SU-DHL-6 (cell line): Measurements from ENCODE around the gene GIMD1.

Source experiments
- H2AFZ ChIP-seq: fragments of 200-600 bp; sonication (generic); 2 replicates; pipeline ENCODE4 v1.6.1; 2014; ENCODE audit warnings: low read depth, mild to moderate bottlenecking, moderate library complexity, mixed read lengths, antibody characterized with exemption, low read length; ENCODE audit not compliant: severe bottlenecking
- H3F3A ChIP-seq: fragments of 200-600 bp; shearing (Covaris generic); 2 replicates; pipeline ENCODE4 v1.6.0; 2016; ENCODE audit warnings: antibody characterized with exemption, mild to moderate bottlenecking; ENCODE audit not compliant: insufficient read depth
- H3K27ac ChIP-seq: fragments of 200-600 bp; sonication (generic); 2 replicates; pipeline ENCODE4 v1.5.1; 2016; ENCODE audit warnings: low read depth, mild to moderate bottlenecking, low read length, moderate library complexity, mixed read lengths
- H3K27me3 ChIP-seq: fragments of 200-600 bp; sonication (generic), shearing (Covaris generic); 2 replicates; pipeline ENCODE4 v1.6.0; 2014; ENCODE audit warnings: mild to moderate bottlenecking, low read length
- H3K36me3 ChIP-seq: fragments of 200-600 bp; sonication (generic); 2 replicates; pipeline ENCODE4 v1.6.1; 2014; ENCODE audit warnings: mild to moderate bottlenecking, low read length, mixed read lengths
- H3K4me2 ChIP-seq: fragments of 300-600, 200-600 bp; shearing (Covaris generic), sonication (generic); 2 replicates; pipeline ENCODE4 v1.6.0; 2014; ENCODE audit warnings: low read length, low read depth, mild to moderate bottlenecking; ENCODE audit not compliant: poor library complexity, severe bottlenecking
- H3K4me3 ChIP-seq: fragments of 200-600 bp; sonication (generic); 2 replicates; pipeline ENCODE4 v1.5.1; 2014; ENCODE audit warnings: antibody characterized with exemption, low read length, mild to moderate bottlenecking, mixed read lengths; ENCODE audit not compliant: insufficient read depth, poor library complexity, severe bottlenecking
- H3K79me2 ChIP-seq: fragments of 200-600 bp; sonication (generic); 2 replicates; pipeline ENCODE4 v1.6.1; 2014; ENCODE audit warnings: mild to moderate bottlenecking, low read length, moderate library complexity; ENCODE audit not compliant: insufficient read depth
- H3K9ac ChIP-seq: fragments of 200-600 bp; sonication (generic); 2 replicates; pipeline ENCODE4 v1.7.0; 2014; ENCODE audit warnings: mild to moderate bottlenecking, low read length
- H3K9me2 ChIP-seq: fragments of 200-600 bp; sonication (generic); replicated peaks from 2 replicates; pipeline ENCODE4 v1.6.1; 2014; ENCODE audit warnings: low read length; ENCODE audit not compliant: insufficient read depth
- H3K9me3 ChIP-seq: fragments of 200-600 bp; sonication (generic); 2 replicates; pipeline ENCODE4 v1.6.1; 2014; ENCODE audit warnings: low read length, mixed read lengths; ENCODE audit not compliant: insufficient read depth
- H4K20me1 ChIP-seq: fragments of 200-600 bp; sonication (generic); 2 replicates; pipeline ENCODE4 v1.6.1; 2014; ENCODE audit warnings: low read depth, mild to moderate bottlenecking, antibody characterized with exemption, low read length, moderate library complexity, mixed read lengths
- EZH2phosphoT487 ChIP-seq: fragments of 200-600 bp; sonication (generic), shearing (Covaris generic); conservative IDR thresholded peaks from 2 replicates; pipeline ENCODE4 v1.6.1; 2018; ENCODE audit warnings: mild to moderate bottlenecking, antibody characterized with exemption, low read length, moderate library complexity, mixed read lengths
- TF ChIP-seq, protein P1 (sequence below): fragments of 200-600 bp; sonication (generic); IDR thresholded peaks from one replicate; pipeline ENCODE4 v1.5.1; 2017; ENCODE audit warnings: antibody characterized with exemption, mild to moderate bottlenecking, low read length, moderate library complexity; ENCODE audit not compliant: insufficient read depth, poor library complexity, severe bottlenecking

GIMD1 gene

DNA sequence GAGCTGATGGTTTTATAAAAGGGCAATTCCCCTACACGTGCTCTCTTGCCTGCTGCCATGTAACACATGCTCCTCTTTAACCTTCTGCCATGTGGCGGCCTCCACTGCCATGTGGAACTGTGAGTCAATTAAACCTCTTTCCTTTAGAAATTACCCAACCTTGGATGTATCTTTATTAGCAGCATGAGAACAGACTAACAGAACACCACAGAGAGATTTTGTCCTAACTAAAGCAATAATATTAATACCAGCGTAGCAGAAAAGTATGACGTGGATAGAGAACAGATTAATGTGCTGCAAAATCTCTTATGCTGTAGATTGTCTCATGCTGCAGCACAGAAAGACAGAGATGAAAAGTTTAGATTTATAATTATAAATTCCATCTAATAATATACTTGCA is 29.1 kb downstream of the GIMD1 start:
- H3K27ac ChIP-seq: no peak overlapping the region
- H3K4me3 ChIP-seq: no peak overlapping the region
- no peaks in the 10 kb centered on the region for H3K9me3 ChIP-seq
- H3K79me2 ChIP-seq: peaks cover 15% of the 10 kb centered on the region; the same call in 1 of the 2 replicates
- H4K20me1 ChIP-seq: no peaks in the 10 kb centered on the region
- H3K9me2 ChIP-seq: no peaks in the 10 kb centered on the region
- no peak for TF ChIP-seq EZH2phosphoT487
- TF ChIP-seq, protein P1, sequence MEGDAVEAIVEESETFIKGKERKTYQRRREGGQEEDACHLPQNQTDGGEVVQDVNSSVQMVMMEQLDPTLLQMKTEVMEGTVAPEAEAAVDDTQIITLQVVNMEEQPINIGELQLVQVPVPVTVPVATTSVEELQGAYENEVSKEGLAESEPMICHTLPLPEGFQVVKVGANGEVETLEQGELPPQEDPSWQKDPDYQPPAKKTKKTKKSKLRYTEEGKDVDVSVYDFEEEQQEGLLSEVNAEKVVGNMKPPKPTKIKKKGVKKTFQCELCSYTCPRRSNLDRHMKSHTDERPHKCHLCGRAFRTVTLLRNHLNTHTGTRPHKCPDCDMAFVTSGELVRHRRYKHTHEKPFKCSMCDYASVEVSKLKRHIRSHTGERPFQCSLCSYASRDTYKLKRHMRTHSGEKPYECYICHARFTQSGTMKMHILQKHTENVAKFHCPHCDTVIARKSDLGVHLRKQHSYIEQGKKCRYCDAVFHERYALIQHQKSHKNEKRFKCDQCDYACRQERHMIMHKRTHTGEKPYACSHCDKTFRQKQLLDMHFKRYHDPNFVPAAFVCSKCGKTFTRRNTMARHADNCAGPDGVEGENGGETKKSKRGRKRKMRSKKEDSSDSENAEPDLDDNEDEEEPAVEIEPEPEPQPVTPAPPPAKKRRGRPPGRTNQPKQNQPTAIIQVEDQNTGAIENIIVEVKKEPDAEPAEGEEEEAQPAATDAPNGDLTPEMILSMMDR: no peak
- H3K27me3 ChIP-seq: no peaks in the 10 kb centered on the region
- H3K9ac ChIP-seq: no peak overlapping the region
- no peaks in the 10 kb centered on the region for H3K36me3 ChIP-seq
- no peak overlapping the region for H2AFZ ChIP-seq
- no peak overlapping the region for H3K4me2 ChIP-seq
- H3F3A ChIP-seq: no peaks in the 10 kb centered on the region

DNA sequence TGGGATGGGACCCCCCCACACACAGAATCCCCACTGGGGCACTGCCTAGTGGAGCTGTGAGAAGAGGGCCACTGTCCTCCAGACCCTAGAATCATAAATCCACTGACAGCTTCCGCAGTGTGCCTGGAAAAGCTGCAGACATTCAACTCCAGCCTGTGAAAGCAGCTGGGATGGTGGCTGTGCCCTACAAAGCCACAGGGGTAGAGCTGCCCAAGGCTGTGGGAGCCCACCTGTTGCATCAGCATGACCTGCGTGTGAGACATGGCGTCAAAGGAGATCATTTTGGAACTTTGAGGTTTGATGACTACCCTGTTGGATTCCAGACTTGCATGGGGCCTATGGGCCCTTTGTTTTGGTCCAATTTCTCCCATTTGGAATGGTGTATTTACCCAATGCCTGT is 29.9 kb downstream of the GIMD1 start:
- Histone ChIP-seq H3K79me2 (peaks cover 15% of the 10 kb centered on the region; the same call in 1 of the 2 replicates), H3K27ac (no peak overlapping the region), H3K27me3 (no peaks in the 10 kb centered on the region), H3K36me3 (no peaks in the 10 kb centered on the region), H3K9me3 (no peaks in the 10 kb centered on the region), H3K4me3 (no peak overlapping the region), H3K4me2 (no peak overlapping the region), H3K9me2 (no peaks in the 10 kb centered on the region), H4K20me1 (no peaks in the 10 kb centered on the region), H3F3A (no peaks in the 10 kb centered on the region), H3K9ac (no peak overlapping the region), H2AFZ (no peak overlapping the region)
- TF ChIP-seq, protein P1: no peak
- TF ChIP-seq EZH2phosphoT487: no peak

DNA sequence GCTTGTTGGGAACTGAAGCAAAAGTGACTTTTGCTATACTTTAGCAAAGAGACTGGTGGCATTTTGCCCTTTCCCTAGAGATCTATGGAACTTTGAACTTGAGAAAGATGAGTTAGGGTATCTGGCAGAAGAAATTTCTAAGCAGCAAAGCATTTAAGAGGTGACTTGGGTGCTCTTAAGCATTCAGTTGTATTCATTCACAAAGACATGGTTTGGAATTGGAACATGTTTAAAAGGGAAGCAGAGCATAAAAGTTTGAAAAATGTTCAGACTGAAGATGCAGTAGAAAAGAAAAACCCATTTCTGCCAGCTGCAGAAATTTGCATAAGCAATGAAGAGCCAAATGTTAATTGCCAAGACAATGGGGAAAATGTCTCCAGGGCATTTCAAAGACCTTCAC is 30.7 kb downstream of the GIMD1 start:
- no peaks in the 10 kb centered on the region for H3K36me3 ChIP-seq

More for the DNA sequence above, 30.7 kb downstream of the GIMD1 start:
- Histone ChIP-seq H3K9ac (no peak overlapping the region), H3K4me3 (no peak overlapping the region), H3K9me3 (no peaks in the 10 kb centered on the region), H3F3A (no peaks in the 10 kb centered on the region), H3K27ac (no peak overlapping the region), H3K79me2 (peaks cover 13% of the 10 kb centered on the region; the same call in 1 of the 2 replicates), H3K4me2 (no peak overlapping the region), H3K27me3 (no peaks in the 10 kb centered on the region), H3K9me2 (no peaks in the 10 kb centered on the region), H2AFZ (no peak overlapping the region), H4K20me1 (no peaks in the 10 kb centered on the region)
- no peak for TF ChIP-seq EZH2phosphoT487
- TF ChIP-seq, protein P1: no peak
